HG03097 (cell line): Measurements from ENCODE around the gene DYNC1H1.

Source experiments
- ATAC-seq: cut with Tn5 transposase; IDR thresholded peaks from one replicate; pipeline ENCODE4 v1.9.1; 2021; ENCODE audit not compliant: unreplicated experiment, low FRiP score

DYNC1H1 gene

GRCh38 chr14:102028733-102029132, 64.4 kb downstream of the DYNC1H1 start:
- ATAC-seq, result no peak

GRCh38 chr14:102029956-102030355, 65.6 kb downstream of the DYNC1H1 start:
- ATAC-seq, result no peak

DNA sequence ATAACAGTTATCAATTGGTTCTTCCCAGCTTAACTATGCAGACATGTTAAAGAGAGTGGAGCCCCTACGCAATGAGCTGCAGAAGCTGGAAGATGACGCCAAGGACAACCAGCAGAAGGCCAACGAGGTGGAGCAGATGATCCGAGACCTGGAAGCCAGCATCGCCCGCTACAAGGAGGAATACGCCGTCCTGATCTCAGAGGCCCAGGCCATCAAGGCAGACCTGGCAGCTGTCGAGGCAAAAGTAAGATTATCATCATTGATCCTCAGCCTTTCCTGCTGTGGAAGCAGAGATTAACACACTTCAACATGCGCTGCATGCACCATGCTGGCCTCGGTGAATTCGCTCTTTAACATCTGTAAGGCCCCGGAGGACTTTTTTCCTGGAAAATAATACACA, 68.9 kb downstream of the DYNC1H1 start:
- no peak for ATAC-seq

GRCh38 chr14:102034301-102034700, 69.9 kb downstream of the DYNC1H1 start:
- ATAC-seq, result no peak

- no peak for ATAC-seq
Measured at GRCh38 chr14:102035914-102036313, 71.5 kb downstream of the DYNC1H1 start.

DNA sequence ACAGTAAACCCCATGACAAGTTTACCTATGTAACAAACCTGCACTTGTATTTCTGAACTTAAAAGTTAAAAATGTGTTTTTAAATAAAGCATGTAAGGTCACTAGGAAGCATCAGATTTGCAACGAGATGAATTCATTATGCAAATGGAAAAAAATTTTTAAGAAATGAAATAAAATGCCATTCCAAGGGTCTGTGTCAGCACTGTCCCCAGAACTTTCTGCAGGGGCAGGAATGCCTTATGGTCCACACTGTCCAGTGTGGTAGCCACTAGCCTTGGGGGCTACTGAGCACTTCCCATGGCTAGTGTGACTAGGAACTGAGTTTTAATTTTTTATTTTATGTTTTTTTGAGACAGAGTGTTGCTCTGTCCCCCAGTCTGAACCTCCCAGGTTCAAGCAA, 73.3 kb downstream of the DYNC1H1 start:
- no peak for ATAC-seq

DNA sequence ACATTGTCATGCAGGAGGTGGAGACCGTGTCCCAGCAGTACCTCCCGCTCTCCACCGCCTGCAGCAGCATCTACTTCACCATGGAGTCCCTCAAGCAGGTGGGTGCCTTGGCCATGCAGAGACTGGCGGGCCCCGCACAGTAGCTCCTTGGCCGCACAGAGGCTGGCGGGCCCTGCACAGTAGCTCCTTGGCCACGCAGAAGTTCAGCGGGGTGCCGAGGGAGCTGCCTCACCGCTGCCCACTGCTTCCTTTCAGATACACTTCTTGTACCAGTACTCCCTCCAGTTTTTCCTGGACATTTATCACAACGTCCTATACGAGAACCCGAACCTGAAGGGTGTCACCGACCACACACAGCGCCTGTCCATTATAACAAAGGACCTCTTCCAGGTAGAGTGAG, 74.8 kb downstream of the DYNC1H1 start:
- ATAC-seq, result no peak

GRCh38 chr14:102040153-102040552, 75.8 kb downstream of the DYNC1H1 start:
- ATAC-seq, result no peak

DNA sequence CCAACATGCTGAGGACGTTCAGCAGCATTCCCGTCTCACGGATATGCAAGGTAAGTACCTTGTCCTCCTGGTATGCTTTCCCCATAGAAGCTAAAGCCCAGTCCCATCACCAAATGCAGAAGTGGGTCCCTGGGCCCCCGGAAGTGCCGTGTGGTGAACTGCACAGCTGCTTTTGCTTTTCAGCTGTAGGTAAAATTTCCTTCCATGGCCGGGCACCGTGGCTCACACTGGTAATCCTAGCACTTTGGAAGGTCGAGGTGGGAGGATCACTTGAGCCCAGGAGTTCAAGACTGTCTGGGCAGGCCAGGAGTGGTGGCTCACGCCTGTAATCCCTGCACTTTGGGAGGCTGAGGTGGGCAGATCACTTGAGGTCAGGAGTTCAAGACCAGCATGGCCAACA, 78.3 kb downstream of the DYNC1H1 start:
- ATAC-seq, result no peak

DNA sequence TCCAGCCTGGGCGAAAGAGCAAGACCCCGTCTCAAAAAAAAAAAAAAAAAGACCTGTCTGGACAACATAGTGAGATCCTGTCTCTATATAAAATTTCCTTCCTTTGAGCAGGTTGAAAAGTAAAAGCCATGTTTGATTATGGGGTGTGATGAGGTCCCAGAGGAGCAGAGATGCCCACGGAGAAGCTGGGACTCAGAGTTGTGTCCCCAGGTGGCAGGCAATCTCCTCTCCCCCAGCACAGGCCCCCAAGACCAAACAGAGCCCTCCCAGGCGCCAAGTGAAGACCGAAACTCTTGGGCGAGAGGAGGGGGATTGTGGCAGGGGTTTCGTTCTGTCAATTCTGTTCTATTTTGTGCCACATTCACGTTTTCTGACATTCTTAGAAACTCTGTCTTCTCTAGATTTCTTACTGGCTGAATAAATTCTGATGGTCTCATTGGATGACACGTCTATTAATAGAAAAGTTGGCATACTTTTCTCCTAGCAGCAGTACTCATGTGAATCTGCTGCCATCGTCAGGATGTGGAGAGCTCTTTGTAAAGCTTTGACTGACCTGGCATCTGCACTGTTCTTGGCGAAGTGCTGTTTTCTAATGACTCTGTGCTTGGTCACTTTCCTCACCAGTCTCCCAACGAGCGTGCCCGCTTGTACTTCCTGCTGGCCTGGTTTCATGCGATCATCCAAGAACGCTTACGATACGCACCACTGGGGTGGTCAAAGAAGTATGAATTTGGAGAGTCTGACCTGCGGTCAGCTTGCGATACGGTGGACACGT, 79.1 kb downstream of the DYNC1H1 start:
- no peak for ATAC-seq

DNA sequence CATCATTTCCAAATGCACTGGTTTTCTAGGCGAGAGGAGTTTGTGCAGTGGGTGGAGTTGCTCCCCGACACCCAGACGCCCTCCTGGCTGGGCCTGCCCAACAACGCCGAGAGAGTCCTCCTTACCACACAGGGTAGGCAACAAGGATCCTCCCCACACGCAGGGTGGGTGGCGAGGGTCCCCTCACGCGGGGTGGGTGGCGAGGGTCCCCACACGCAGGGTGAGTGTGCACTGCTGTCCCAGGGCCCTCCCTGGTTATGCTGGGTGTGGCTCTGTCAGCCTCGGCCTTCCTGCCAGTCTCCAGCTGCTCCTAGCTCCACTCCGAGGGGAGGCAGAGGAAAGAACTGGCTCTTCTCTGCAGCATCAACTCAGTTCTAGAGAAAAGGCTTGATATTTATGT, 80.2 kb downstream of the DYNC1H1 start:
- ATAC-seq, result no peak

DNA sequence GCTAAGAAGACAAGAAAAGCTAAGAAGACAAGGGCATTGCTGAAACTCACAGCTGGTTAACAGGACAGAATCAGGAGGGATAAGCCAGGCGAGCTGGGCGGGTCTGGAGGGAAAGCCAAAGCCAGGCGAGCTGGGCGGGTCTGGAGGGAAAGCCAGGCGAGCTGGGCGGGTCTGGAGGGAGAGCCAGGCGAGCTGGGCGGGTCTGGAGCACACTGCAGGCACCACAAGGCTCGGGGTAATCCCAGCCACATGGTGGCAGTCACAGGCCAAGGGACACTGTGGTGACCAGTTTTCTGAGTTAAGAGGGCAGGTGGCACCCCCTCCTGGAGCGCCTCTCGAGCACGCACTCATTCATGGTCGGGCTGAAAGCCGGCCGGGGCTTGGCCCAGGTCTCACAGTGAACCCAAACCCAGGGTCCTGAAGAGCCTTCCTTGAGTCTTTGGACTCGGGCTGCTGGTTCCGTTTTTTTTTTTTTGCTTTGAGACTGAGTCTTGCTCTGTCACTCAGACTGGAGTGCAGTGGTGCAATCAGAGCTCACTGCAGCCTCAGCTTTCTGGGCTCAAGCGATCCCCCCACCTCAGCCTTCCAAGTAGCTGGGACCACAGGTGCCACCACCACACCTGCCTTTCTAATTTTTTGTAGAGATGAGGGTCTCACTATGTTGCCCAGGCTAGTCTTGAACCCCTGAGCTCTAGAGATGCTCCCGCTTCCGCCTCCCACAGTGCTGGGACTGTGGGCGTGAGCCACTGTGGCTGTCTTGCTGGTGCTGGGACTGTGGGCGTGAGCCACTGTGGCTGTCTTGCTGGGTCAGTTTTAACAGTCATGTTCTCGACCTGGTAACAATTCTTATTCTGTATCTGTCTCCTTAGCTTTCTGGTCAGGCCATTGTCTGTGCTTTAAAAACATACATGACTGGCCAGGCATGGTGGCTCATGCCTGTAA, 82.2 kb downstream of the DYNC1H1 start:
- ATAC-seq, result no peak

DNA sequence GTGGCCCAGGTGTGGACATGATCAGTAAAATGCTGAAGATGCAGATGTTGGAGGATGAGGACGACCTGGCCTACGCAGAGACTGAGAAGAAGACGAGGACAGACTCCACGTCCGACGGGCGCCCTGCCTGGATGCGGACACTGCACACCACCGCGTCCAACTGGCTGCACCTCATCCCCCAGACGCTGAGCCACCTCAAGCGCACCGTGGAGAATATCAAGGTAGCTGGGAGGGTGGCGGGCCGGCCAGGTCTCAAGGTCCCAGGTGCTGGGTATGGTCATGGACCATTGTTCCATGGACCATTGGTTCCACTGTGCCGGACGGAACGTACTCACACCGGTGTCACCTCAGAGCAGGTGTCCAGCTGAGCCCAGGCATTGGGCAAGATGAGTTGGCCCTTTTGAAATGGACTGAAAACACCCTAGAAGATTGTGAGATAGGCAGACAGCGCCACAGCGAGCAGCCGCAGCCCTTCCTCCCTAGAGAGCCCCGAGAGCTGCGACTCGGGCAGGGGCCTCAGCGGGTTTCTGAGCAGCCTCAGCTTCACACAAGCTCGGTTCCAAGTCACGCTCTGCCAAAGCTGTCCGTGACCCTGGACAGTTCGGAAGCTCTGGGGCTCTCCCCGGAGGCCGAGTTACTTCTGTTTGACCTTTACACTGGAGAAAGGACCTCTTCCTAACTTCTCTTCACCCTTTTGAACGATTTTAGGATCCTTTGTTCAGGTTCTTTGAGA, 83.6 kb downstream of the DYNC1H1 start:
- no peak for ATAC-seq

DNA sequence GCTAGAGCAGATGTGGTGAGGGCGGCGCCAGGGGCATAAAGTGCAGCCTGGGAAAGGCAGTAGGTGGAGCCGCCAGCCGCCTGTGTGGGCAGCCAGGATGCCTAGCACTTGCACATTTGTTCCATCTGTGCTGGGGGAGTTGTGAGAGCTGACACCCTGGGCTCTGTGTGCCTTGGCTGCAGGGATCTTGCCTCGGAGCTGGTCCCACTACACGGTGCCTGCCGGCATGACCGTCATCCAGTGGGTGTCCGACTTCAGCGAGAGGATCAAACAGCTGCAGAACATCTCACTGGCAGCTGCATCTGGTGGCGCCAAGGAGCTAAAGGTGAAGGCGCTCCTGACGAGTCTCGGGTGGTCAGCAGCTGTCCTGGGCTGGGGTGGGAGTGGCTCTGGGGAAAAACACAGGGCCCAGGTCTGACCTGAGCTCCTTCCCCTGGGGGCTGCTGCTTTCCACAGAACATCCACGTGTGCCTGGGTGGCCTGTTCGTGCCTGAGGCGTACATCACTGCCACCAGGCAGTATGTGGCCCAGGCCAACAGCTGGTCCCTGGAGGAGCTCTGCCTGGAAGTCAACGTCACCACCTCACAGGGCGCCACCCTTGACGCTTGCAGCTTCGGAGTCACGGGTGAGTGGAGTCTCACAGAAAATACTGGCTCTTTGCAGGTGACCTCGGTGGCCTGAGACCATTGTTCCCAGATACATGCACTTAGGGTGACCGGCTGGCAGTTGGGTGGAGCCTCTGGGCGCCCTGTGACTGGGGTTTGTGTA, 85.1 kb downstream of the DYNC1H1 start:
- ATAC-seq, result no peak

DNA sequence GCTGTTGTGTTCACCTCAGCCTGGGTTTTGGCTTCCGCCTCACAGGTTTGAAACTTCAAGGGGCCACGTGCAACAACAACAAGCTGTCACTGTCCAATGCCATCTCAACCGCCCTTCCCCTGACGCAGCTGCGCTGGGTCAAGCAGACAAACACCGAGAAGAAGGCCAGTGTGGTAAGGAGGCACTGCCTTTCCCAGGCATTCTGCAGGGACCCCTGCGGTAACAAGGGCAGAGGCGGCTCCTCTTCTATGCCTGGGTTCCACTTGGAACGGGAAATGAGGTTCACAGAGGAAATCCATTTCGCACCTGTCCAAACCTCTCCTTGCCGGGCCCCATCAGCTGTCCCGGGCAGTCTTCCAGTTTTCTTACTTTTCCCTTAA, 85.6 kb downstream of the DYNC1H1 start:
- ATAC-seq, result no peak

DNA sequence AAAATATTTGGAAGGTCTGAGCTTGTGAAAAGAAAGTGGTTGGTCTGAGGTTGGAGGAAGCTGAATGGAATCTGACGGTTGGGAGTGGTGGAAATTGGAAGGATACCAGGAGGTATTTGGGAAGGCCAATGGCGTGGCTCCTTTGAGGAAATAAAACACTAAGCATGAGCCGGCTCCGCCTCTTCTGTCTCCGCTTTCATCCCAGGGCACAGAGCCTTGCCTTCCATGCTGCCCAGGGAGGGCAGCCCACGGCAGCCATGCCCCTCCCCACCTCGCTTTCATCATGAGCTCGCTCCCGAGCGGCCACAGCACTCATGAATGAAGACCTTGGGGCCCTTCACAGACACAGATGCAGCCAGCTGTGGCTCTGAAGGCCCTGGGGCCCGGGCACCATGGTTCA, 86.3 kb downstream of the DYNC1H1 start:
- ATAC-seq, result no peak

DNA sequence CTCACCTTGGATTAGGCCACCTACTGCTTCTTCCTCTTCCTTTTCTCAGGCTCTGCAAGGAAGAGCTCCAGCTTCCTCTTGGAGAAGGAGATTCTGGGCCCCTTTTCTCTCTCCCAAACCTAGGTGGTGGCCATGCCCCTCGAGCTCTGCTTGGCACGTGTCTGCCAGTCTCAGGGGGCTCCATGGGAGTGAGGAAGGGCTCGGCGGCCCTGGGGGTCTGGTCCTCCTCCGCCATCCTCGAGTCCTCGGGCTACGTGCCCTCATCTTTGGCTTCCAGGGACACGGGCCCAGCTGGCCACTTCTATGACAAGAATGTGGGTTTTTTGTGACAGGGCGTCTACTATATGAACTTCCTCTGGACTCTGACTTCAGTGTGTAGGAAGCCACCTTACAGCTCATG, 88.1 kb downstream of the DYNC1H1 start:
- no peak for ATAC-seq

DNA sequence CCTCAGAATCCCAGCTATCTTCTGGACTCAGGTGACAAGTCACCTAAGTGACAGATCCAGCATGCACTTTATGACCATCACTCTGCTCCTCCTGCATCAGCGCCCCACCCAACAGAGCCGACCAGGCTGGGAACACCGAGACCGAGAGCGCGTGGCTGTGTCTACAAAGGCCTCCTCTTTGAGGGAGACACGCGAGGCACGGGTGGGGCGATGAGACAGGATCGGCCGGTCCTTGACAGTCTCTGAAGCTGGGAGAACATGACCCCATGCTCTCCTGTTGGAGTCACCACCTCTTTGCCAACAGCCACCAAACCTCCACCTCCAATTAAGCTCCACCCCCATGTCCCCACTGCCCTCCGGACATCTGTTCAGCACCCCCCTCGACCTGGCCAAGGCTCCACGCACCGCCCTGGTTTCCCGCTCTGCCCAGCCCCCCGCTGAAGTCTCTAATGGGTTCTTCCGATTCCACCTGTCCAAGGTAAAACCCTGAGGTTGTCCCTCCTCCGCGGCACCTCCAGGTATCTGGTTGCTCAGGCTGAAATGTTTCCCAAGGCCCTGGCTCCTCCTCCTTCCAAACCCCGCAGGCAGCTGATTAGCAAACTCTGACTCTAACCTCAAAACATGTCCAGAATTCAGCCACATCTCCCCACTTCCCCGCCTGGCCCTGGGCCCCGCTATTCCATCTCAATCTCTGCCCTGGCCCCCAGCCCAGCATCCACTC, 91.0 kb downstream of the DYNC1H1 start:
- ATAC-seq, result no peak

DNA sequence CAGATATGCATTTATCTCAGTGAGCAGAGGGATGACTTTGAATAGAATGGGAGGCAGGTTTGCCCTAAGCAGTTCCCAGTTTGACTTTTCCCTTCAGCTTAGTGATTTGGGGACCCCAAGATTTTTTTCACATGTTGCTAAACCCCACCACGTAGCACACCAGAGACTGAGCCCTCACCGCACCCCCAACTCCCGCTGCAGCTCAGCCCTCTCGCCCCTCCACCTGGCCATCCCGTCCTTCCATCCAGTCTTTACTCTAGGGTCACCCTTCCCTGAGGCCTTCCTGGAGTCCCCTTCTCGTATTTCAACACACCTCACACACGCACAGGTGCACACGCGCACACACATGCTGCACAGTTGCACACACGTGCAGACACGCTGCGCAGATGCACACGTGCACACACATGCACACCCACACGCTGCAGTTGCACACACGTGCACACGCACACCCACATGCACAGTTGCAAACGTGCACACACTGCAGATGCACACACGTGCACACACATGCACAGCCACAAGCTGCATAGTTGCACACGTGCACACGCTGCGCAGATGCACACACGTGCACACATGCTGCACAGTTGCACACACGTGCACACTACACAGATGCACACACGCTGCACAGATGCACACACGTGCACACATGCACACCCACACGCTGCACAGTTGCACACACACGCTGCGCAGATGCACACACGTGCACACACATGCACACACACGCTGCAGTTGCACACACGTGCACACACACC, 92.5 kb downstream of the DYNC1H1 start:
- ATAC-seq, result no peak
